ENCODE measurements around the gene F7.
"Not testable (repeated sequence)": the region's sequence is repeated elsewhere in the genome, so short reads cannot be mapped to it uniquely, and the experiment has no call there.

F7 gene

GRCh38 chr13:113072376-113072775 lies 33.2 kb upstream of the F7 start:
- DNase-seq (ENCODE audit: low read depth): no peak

- DNase-seq (ENCODE audit: low read depth): no peak
Observed at GRCh38 chr13:113073942-113074341, 31.6 kb upstream of the F7 start.

- no peak for DNase-seq (ENCODE audit: low read depth)
Observed at GRCh38 chr13:113074401-113074800, 31.2 kb upstream of the F7 start.

GRCh38 chr13:113074876-113075275 lies 30.7 kb upstream of the F7 start:
- DNase-seq (ENCODE audit: low read depth): no peak

GRCh38 chr13:113075711-113076110 lies 29.9 kb upstream of the F7 start:
- DNase-seq (ENCODE audit: low read depth): no peak

- no peak for DNase-seq (ENCODE audit: low read depth)
Observed at GRCh38 chr13:113076681-113077401, 28.8 kb upstream of the F7 start.

- DNase-seq (ENCODE audit: low read depth): no peak
Observed at GRCh38 chr13:113077566-113077952, 28.0 kb upstream of the F7 start.

- no peak for DNase-seq (ENCODE audit: low read depth)
Observed at GRCh38 chr13:113077953-113078901, 27.4 kb upstream of the F7 start.

- DNase-seq (ENCODE audit: low read depth): no peak
Observed at GRCh38 chr13:113078902-113079780, 26.4 kb upstream of the F7 start.

- DNase-seq (ENCODE audit: low read depth): not testable (repeated sequence)
Observed at GRCh38 chr13:113079781-113080080, 25.9 kb upstream of the F7 start.

- no peak for DNase-seq (ENCODE audit: low read depth)
Observed at GRCh38 chr13:113080361-113080831, 25.2 kb upstream of the F7 start.

- no peak for DNase-seq (ENCODE audit: low read depth)
Observed at GRCh38 chr13:113080901-113081521, 24.6 kb upstream of the F7 start.

GRCh38 chr13:113082198-113083021 lies 23.2 kb upstream of the F7 start:
- no peak for DNase-seq (ENCODE audit: low read depth)

GRCh38 chr13:113083022-113083373 lies 22.6 kb upstream of the F7 start:
- no peak for DNase-seq (ENCODE audit: low read depth)

GRCh38 chr13:113083402-113084061 lies 22.1 kb upstream of the F7 start:
- DNase-seq (ENCODE audit: low read depth): no peak

- no peak for DNase-seq (ENCODE audit: low read depth)
Observed at GRCh38 chr13:113084094-113084942, 21.3 kb upstream of the F7 start.

- DNase-seq (ENCODE audit: low read depth): no peak
Observed at GRCh38 chr13:113084943-113085540, 20.5 kb upstream of the F7 start.

GRCh38 chr13:113086031-113086750 lies 19.4 kb upstream of the F7 start:
- no peak for DNase-seq (ENCODE audit: low read depth)
